IPS DF 19.7 (cell line): Measurements from ENCODE around the gene TNFAIP3.
"Not testable (repeated sequence)": the region's sequence is repeated elsewhere in the genome, so short reads cannot be mapped to it uniquely, and the experiment has no call there.

Source experiments
- DNase-seq: peaks from one replicate; pipeline ENCODE4 v3.0.0-alpha.2; 2013; ENCODE audit warnings: low read depth, low spot score

The TNFAIP3 gene

DNA sequence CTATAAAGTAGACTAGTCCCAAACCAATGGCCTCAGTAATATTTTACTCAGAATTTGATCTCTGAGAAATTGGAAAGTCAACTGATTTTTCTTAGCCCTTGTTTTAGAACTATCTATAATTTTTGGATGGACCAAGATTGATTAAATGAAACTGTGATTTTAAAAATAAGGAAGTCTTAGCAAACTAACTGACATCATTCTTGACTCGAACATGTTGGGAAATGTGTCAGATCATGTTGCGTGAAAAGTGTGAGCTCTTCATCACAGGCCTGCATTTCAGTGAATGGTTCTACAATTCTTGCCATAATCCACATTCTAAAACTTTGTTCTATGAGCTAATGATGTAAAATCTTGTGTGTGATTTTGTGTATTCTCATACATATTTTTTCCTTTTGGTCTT, 11.0 kb downstream of the TNFAIP3 start:
- DNase-seq, result no peak

DNA sequence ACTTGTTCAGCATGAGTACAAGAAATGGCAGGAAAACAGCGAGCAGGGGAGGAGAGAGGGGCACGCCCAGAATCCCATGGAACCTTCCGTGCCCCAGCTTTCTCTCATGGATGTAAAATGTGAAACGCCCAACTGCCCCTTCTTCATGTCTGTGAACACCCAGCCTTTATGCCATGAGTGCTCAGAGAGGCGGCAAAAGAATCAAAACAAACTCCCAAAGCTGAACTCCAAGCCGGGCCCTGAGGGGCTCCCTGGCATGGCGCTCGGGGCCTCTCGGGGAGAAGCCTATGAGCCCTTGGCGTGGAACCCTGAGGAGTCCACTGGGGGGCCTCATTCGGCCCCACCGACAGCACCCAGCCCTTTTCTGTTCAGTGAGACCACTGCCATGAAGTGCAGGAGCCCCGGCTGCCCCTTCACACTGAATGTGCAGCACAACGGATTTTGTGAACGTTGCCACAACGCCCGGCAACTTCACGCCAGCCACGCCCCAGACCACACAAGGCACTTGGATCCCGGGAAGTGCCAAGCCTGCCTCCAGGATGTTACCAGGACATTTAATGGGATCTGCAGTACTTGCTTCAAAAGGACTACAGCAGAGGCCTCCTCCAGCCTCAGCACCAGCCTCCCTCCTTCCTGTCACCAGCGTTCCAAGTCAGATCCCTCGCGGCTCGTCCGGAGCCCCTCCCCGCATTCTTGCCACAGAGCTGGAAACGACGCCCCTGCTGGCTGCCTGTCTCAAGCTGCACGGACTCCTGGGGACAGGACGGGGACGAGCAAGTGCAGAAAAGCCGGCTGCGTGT, 11.6 kb downstream of the TNFAIP3 start:
- no peak for DNase-seq

DNA sequence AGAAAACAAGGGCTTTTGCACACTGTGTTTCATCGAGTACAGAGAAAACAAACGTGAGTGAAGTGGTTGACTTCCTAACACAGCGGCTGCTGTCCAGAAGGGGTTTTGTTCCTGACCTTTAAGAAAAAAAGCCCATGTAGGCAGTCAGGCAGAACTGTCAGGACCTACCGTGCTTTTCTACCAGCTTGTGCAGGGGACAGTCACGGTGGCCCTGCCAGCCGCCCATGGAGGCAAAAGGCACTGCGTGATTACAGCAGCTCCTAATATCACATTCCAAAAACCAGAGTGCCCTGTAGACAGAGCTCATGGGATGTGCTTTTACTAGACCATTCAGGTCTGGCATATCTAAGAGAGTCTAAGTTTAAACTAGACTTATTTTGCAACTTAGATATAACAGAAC, 12.2 kb downstream of the TNFAIP3 start:
- no peak for DNase-seq

DNA sequence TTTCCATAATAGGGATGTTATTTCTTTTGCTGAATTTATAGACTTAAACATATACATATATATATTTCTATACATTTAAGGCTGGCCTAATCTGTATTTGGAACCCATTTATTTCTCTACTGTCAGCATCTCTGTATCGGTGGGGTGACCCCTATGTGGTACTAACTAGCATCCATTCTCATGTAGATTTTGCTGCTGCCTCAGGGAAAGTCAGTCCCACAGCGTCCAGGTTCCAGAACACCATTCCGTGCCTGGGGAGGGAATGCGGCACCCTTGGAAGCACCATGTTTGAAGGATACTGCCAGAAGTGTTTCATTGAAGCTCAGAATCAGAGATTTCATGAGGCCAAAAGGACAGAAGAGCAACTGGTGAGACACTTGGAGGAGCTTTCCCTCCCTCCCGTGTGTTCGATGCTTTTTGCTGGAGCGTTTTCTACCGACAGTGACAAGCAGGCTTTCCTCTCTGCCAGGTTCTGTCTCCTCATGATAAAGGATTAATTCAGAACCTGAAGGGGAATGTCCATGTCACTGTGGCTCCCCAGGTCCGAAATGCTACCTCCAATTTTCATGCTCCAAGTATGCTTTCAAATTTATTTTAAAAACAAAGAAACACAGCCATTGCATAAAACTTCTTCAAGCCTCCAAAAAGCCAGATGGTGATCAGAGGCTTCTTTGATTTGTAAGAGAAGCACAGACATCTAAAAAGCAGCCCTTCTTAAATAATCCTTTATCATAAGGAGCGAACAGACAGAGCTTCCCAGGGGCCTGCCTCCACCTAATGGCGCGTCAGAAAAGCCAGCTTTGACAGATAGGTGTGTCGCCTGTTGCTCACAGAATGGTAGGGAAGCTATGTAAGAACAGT, 13.1 kb downstream of the TNFAIP3 start:
- no peak for DNase-seq

DNA sequence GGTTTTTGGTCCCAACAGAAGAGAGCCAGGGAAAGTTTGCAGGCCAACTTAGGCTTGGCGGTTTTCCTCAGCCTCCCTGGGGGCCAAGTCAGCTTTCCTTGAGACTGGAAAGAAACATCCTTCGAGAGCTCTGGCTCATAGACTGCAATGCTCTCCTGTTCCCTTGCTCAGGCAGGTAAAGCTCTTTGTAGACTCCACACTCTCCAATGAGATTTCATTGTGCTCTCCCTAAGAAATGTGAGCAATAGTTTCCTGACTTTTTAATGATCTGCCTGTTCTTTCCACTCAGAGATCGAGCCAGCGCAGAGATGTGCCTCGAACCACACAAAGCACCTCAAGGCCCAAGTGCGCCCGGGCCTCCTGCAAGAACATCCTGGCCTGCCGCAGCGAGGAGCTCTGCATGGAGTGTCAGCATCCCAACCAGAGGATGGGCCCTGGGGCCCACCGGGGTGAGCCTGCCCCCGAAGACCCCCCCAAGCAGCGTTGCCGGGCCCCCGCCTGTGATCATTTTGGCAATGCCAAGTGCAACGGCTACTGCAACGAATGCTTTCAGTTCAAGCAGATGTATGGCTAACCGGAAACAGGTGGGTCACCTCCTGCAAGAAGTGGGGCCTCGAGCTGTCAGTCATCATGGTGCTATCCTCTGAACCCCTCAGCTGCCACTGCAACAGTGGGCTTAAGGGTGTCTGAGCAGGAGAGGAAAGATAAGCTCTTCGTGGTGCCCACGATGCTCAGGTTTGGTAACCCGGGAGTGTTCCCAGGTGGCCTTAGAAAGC, 13.9 kb downstream of the TNFAIP3 start:
- DNase-seq, result no peak

DNA sequence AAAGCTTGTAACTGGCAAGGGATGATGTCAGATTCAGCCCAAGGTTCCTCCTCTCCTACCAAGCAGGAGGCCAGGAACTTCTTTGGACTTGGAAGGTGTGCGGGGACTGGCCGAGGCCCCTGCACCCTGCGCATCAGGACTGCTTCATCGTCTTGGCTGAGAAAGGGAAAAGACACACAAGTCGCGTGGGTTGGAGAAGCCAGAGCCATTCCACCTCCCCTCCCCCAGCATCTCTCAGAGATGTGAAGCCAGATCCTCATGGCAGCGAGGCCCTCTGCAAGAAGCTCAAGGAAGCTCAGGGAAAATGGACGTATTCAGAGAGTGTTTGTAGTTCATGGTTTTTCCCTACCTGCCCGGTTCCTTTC, 14.4 kb downstream of the TNFAIP3 start:
- DNase-seq, result no peak

DNA sequence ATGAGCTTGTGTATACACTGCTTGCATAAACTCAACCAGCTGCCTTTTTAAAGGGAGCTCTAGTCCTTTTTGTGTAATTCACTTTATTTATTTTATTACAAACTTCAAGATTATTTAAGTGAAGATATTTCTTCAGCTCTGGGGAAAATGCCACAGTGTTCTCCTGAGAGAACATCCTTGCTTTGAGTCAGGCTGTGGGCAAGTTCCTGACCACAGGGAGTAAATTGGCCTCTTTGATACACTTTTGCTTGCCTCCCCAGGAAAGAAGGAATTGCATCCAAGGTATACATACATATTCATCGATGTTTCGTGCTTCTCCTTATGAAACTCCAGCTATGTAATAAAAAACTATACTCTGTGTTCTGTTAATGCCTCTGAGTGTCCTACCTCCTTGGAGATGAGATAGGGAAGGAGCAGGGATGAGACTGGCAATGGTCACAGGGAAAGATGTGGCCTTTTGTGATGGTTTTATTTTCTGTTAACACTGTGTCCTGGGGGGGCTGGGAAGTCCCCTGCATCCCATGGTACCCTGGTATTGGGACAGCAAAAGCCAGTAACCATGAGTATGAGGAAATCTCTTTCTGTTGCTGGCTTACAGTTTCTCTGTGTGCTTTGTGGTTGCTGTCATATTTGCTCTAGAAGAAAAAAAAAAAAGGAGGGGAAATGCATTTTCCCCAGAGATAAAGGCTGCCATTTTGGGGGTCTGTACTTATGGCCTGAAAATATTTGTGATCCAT, 15.3 kb downstream of the TNFAIP3 start:
- no peak for DNase-seq

DNA sequence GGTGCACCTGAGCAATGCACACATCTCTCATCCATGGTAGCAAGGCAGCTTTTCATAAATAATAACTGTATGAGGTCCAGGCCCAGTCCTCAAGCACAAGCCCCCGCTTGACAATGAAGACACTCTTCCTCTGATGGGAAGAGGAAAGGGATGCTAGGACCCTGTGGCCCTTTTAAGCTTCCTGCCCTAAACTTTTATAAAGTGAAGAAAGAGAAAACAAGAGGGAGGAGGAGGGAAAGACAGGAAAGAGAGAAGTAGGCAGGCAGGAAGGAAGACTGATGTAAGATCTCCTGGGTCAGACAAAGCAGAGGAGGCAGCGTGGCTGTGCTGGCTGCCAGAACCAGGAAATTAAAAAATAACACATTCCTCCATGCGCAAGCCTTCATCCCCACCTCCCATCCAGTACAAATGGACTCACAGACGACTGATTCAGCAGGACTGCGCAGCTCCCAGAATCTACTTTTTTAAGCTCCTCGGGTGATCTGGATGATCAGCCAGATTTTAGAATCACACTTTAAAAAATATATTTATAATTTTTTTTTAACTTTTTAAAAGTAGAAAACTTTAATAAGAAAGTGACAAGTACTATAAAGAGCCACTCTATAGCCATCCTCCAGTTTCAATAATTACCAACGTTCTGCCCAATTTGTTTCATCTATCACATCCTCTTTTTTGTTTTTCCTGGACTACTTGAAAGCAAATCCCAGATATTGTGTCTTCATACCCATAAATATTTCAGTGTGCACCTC, 16.5 kb downstream of the TNFAIP3 start:
- no peak for DNase-seq

DNA sequence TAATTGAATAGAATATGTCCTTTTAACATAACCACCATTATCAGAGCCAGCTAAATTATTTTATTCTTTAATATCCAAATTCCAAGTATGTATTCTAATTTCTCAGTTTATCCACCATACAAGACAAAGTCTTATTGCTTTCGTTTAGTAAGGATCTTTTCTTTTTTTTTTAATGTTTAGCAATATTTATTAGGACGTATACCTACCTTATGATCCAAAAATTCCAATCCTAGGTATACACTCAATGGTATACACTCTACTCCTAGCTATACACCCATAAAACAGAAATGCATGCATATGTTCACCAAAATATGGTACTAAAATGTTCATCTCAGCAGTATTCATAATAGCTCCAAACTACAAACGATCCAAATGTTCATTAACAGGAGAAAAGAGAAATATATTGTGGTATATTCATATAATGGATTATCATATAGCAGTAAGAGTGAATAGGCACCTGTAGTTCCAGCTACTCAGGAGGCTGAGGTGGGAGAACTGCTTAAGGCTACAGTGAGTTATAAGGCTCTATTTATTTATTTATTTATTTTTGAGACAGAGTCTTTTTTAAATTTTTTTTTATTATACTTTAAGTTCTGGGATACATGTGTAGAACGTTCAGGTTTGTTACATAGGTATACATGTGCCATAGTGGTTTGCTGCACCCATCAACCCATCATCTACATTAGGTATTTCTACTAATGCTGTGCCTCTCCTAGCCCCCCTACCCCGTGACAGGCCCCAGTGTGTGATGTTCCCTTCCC, 17.3 kb downstream of the TNFAIP3 start:
- no peak for DNase-seq

DNA sequence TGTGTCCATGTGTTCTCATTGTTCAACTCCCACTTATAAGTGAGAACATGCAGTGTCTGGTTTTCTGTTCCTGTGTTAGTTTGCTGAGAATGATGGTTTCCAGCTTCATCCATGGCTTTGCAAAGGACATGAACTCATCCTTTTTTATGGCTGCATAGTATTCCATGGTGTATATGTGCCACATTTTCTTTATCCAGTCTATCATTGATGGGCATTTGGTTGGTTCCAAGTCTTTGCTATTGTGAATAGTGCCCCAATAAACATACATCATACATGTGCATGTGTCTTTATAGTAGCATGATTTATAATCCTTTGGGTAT, 17.8 kb downstream of the TNFAIP3 start:
- not testable (repeated sequence) for DNase-seq

DNA sequence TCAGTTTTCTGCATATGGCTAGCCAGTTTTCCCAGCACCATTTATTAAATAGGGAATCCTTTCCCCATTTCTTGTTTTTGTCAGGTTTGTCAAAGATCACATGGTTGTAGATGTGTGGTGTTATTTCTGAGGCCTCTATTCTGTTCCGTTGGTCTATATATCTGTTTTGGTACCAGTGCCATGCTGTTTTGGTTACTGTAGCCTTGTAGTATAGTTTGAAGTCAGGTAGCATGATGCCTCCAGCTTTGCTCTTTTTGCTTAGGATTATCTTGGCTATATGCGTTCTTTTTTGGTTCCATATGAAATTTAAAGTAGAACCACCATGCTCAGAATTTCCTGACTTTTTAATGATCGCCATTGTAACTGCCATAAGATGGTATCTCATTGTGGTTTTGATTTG, 19.2 kb downstream of the TNFAIP3 start:
- DNase-seq, result not testable (repeated sequence)

DNA sequence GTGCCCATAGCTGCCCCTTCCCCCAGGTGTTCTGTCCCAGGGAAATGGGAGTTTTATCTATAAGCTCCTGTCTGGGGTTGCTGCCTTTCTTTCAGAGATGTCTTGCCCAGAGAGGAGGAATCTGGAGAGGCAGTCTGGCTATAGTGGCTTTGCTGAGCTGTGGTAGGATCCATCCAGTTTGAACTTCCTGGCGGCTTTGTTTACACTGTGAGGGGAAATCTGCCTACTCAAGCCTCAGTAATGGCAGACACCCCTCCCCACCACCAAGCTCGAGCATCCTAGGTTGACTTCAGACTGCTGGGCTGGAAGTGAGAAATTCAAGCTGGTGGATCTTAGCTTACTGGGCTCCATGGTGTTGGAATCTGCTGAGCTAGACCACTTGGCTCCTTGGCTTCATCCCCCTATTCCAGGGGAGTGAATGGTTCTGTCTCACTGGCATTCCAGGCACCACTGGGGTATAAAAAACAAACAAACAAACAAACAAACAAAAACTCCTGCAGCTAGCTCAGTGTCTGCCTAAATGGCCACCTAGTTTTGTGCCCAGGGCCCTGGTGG, 24.0 kb downstream of the TNFAIP3 start:
- no peak for DNase-seq

DNA sequence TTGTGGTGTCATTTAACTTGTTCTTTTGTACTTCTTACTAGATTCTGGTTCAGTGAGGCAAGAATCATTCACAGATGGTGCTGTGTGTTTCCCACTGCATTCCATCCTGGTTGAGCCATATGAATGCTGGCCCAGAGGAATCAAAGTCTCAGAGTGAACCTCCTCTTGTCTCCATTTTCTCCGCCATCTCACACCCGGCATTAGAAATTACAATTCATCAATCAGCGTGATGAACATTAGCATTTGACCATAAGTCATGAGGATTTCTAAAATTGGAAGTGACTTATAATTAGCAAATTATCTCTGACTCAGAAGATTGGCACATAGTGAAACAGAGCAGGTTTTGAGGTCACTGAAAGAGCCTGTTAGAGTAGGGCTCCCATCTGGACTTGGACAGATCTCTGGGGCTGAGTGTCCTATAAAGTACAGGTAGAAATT, 25.2 kb downstream of the TNFAIP3 start:
- no peak for DNase-seq

DNA sequence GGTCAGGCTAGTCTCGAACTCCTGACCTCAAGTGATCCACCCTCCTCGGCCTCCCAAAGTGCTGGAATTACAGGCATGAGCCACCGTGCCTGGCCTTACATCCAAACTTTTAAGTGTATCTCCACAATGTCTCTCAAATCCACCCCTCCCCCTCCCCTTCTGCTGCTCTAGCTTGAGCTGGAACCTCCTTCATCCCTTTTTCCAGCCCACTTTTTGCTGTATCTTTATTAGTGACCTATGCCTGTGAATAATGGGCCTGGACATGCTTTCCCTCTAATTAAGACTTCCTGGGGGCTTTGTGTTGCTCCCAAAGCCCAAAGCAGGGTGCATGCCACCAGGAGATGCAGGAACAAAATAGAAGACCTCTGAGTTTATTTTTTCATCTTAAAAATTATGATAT, 26.1 kb downstream of the TNFAIP3 start:
- no peak for DNase-seq

DNA sequence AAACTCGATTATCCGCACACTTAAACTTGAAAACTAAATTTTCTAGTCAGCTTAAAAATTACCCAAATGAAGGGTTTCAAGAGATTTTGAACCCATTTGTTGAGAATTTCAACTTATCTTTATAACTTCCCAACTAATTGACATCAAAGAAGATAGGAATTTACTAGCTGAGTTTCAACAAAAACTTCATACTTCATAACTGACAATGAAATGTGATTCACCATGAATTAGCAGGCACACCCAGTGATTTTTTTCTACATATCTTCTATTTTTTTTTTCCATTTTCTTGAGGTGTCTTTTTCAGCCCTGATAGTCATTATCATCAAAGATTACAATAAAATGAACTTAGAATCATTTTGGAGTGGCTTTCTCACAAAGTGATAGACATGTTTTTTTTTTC, 26.7 kb downstream of the TNFAIP3 start:
- no peak for DNase-seq

DNA sequence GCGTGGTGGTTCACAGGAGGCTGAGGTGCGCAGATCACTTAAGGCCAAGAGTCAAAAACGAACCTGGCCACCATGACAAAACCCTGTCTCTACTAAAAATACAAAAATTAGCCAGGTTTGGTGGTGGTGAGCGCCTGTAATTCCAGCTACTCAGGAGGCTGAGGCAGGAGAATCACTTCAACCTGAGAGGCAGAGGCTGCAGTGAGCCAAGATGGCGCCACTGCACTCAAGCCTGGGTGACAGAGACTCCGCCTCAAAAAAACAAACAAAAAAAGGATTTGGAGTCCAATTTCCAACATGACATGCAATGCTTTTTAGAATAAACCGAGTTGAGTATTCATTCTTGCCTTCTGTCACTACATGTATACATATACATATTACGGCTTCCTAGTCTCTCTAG, 27.3 kb downstream of the TNFAIP3 start:
- not testable (repeated sequence) for DNase-seq

DNA sequence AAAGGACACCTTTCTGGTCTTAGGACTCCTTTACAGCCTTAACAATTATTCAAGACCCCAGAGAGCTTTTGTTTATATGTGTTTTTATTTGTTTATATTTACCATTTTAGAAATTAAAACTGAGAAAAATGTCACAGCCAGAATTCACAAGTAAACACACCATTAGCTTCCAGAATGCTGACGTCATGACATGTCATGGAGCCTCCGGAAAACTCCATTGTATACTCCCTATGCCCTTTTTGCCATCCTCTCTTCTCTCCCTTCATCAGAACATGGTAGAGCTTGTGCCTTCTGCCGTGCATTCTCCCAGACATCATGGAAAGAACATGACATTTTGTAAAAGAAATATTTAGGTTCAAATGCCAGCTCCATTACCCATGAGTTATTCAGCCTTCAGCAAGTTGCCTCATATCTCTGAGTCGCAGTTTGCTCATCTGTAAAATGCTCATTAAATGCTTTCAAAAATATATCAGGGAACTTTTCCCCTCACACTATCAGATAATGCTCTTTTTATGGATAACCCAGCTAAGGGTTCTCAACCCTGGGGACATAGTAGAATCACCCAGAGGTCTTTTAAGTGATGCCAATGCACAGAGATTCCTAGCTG, 27.8 kb downstream of the TNFAIP3 start:
- no peak for DNase-seq

DNA sequence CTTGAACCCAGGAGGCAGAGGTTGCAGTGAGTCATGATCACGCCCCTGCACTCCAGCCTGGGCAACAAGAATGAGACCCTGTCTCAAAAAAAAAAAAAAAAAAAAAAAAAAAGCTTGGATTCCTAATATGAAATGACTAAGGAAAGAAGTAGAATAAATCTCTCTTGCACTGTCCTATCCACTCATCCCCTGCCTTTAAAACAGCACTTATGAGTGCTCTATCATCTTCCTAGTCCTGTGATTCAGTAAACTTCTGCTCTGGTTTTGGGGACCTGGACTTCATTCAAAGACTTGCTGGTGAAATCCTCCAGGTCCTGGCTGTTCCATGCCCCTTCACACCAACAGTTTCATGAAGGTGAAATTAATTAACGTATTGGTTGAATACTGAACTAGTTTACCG, 29.6 kb downstream of the TNFAIP3 start:
- DNase-seq, result no peak

DNA sequence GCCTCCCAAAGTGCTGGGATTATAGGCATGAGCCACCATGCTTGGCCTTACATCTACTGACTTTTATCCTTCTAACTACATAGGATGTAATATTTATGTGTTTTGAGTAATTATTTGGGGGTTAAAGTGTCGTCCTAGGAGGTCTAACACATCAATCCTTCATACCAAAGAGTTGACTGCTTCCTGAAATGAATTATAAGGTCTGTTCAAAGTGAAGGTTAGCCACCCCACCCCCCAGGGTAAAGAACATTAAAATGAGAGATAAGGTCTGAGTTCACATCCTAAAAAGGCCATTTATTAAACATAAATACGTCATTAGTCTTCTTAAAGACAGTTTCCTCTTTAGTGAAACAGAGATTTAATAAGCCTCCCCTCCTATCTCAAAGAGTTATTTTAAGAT, 33.8 kb downstream of the TNFAIP3 start:
- DNase-seq, result no peak
